DOHH2 (cell line): ENCODE measurements around the gene DZIP1L.

Experiments used
- H3F3A ChIP-seq: fragments of 200-600 bp; sonication (generic), shearing (Covaris generic); 2 replicates; pipeline ENCODE4 v1.6.0; 2016; ENCODE audit warnings: antibody characterized with exemption, mild to moderate bottlenecking; ENCODE audit not compliant: control insufficient read depth, insufficient read depth
- H3K27ac ChIP-seq: fragments of 200-600 bp; sonication (generic); 2 replicates; pipeline ENCODE4 v1.5.1; 2014; ENCODE audit warnings: low read depth, mild to moderate bottlenecking, low read length, moderate library complexity
- H3K27me3 ChIP-seq: fragments of 200-600 bp; sonication (generic); 2 replicates; pipeline ENCODE4 v1.6.1; 2014; ENCODE audit warnings: mild to moderate bottlenecking, low read length, mixed read lengths; ENCODE audit not compliant: control insufficient read depth
- H3K36me3 ChIP-seq: fragments of 200-600 bp; sonication (generic); 2 replicates; pipeline ENCODE4 v1.6.1; 2014; ENCODE audit warnings: mild to moderate bottlenecking, low read length, moderate library complexity, mixed read lengths; ENCODE audit not compliant: control insufficient read depth
- H3K4me1 ChIP-seq: fragments of 200-600 bp; sonication (generic); 2 replicates; pipeline ENCODE4 v1.6.1; 2014; ENCODE audit warnings: mild to moderate bottlenecking, low read length, mixed read lengths; ENCODE audit not compliant: control insufficient read depth
- H3K4me2 ChIP-seq: fragments of 200-600 bp; sonication (generic); 2 replicates; pipeline ENCODE4 v1.6.0; 2014; ENCODE audit warnings: mild to moderate bottlenecking, low read length, moderate library complexity
- H3K4me3 ChIP-seq: fragments of 200-600 bp; sonication (generic); 2 replicates; pipeline ENCODE4 v1.5.1; 2014; ENCODE audit warnings: mild to moderate bottlenecking, low read length, mixed read lengths
- H3K79me2 ChIP-seq: fragments of 200-600 bp; sonication (generic); 2 replicates; pipeline ENCODE4 v1.6.1; 2014; ENCODE audit warnings: mild to moderate bottlenecking, low read length, mixed read lengths; ENCODE audit not compliant: control insufficient read depth
- H3K9me2 ChIP-seq: fragments of 200-600 bp; sonication (generic); replicated peaks from 2 replicates; pipeline ENCODE4 v1.6.1; 2014; ENCODE audit warnings: mild to moderate bottlenecking, low read length, mixed read lengths; ENCODE audit not compliant: control insufficient read depth
- H3K9me3 ChIP-seq: fragments of 200-600 bp; sonication (generic); 2 replicates; pipeline ENCODE4 v1.6.1; 2014; ENCODE audit warnings: antibody characterized with exemption, low read length, mixed read lengths; ENCODE audit not compliant: control insufficient read depth, insufficient read depth
- H4K20me1 ChIP-seq: fragments of 200-600 bp; sonication (generic); 2 replicates; pipeline ENCODE4 v1.6.0; 2014; ENCODE audit warnings: low read depth, mild to moderate bottlenecking, antibody characterized with exemption, low read length, moderate library complexity; ENCODE audit not compliant: control insufficient read depth, insufficient read depth
- EZH2phosphoT487 ChIP-seq: fragments of 200-600 bp; sonication (generic); IDR thresholded peaks from 2 replicates; pipeline ENCODE4 v1.6.1; 2017; ENCODE audit warnings: borderline replicate concordance, mild to moderate bottlenecking, antibody characterized with exemption, low read length, moderate library complexity, mixed read lengths
- TF ChIP-seq, protein P1 (sequence below): fragments of 200-600 bp; sonication (generic); IDR thresholded peaks from one replicate; pipeline ENCODE4 v1.5.1; 2014; ENCODE audit warnings: antibody characterized with exemption, mild to moderate bottlenecking, low read depth, low read length; ENCODE audit not compliant: poor library complexity, severe bottlenecking

The DZIP1L gene

DNA sequence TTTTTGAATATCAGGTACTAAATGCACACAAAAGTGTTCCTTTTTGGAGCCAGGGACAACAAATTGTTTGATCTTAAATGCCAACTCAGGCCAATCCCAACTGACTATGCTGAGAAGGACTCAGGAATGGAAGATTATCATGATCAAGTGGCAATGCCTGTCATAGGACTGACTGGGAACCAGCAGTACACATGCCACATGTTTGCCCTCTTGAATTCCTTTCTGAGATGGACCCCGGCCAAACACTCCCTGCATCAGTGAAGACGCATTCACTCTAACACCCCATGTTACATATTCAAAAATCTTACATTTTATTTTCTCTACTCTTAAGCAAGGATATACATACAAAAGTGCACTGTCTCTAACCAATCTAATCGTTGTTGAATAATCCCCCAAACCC, 69.3 kb downstream of the DZIP1L start:
- Histone ChIP-seq H3K36me3 (no peaks in the 10 kb centered on the region), H4K20me1 (no peaks in the 10 kb centered on the region), H3K4me2 (no peak overlapping the region), H3F3A (no peaks in the 10 kb centered on the region), H3K9me2 (no peaks in the 10 kb centered on the region), H3K27me3 (no peaks in the 10 kb centered on the region), H3K79me2 (no peaks in the 10 kb centered on the region), H3K27ac (no peak overlapping the region), H3K4me3 (no peak overlapping the region), H3K9me3 (no peaks in the 10 kb centered on the region), H3K4me1 (no peaks in the 10 kb centered on the region)
- TF ChIP-seq EZH2phosphoT487: no peak
- TF ChIP-seq, protein P1, sequence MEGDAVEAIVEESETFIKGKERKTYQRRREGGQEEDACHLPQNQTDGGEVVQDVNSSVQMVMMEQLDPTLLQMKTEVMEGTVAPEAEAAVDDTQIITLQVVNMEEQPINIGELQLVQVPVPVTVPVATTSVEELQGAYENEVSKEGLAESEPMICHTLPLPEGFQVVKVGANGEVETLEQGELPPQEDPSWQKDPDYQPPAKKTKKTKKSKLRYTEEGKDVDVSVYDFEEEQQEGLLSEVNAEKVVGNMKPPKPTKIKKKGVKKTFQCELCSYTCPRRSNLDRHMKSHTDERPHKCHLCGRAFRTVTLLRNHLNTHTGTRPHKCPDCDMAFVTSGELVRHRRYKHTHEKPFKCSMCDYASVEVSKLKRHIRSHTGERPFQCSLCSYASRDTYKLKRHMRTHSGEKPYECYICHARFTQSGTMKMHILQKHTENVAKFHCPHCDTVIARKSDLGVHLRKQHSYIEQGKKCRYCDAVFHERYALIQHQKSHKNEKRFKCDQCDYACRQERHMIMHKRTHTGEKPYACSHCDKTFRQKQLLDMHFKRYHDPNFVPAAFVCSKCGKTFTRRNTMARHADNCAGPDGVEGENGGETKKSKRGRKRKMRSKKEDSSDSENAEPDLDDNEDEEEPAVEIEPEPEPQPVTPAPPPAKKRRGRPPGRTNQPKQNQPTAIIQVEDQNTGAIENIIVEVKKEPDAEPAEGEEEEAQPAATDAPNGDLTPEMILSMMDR: no peak

DNA sequence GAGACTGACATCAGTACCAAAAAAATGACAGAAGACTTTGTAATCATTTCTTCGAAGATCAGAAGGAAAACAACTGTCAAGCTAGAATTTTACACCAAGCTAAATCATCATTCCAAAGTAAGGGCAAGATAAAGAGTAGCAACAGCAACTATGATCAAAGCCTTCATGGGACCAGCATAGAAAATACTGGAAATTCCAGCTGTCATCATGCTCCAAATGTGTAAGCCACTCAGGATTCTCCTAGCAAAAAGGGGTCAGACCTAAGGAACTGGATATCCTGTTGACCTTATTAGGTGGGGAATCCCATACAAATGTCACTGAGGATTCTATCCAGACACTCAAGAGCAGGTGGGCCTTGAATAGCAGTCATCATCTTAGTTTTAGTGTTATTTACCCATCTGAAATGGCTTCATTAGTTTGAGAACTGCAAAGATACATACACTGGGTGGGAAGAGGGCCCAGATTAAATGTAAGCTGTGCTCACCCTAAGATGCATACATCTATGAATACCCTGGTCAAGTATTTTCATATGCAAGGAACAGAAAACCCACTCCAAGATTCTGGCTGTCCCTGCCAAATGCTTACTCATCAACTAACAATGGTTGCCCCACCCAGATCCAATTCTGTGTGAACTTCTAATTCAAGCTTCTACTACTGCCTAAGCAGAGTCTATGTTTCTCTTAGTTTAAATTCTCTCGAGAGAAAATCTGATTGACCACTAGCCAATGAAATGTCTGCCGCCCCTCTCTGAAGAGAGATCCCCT, 72.0 kb downstream of the DZIP1L start:
- no peaks in the 10 kb centered on the region for H3F3A ChIP-seq
- no peaks in the 10 kb centered on the region for H3K27me3 ChIP-seq
- no peaks in the 10 kb centered on the region for H3K9me3 ChIP-seq
- H3K9me2 ChIP-seq: no peaks in the 10 kb centered on the region
- no peaks in the 10 kb centered on the region for H3K4me1 ChIP-seq
- H4K20me1 ChIP-seq: no peaks in the 10 kb centered on the region
- H3K4me2 ChIP-seq: no peak overlapping the region
- H3K36me3 ChIP-seq: no peaks in the 10 kb centered on the region
- H3K79me2 ChIP-seq: no peaks in the 10 kb centered on the region
- no peak overlapping the region for H3K4me3 ChIP-seq
- TF ChIP-seq EZH2phosphoT487: no peak
- TF ChIP-seq, protein P1: no peak
- no peak overlapping the region for H3K27ac ChIP-seq

DNA sequence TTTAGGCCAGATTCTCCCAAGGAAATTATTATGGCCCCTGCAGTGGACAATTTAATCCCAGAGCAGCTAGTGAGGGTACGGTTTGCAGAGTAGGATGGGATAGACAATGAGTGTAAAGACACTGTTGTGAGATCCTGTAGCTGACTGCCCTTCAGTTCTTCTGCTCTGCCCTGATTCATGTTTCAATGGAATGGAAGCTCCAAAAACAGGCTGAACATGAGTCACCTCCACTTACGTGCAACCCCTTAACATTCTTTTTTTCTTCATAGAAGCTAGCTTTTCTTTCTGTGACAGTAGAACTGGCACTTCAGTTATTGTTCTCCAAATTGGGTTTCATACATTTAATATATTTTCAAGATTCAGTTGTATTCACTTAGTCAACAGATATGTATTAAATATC, 73.4 kb downstream of the DZIP1L start:
- no peaks in the 10 kb centered on the region for H3K9me2 ChIP-seq
- H3K4me1 ChIP-seq: no peaks in the 10 kb centered on the region
- H3K27me3 ChIP-seq: no peaks in the 10 kb centered on the region
- H3K4me3 ChIP-seq: no peak overlapping the region
- no peaks in the 10 kb centered on the region for H3K79me2 ChIP-seq
- TF ChIP-seq EZH2phosphoT487: no peak
- TF ChIP-seq, protein P1: no peak
- H3K36me3 ChIP-seq: no peaks in the 10 kb centered on the region
- H3F3A ChIP-seq: no peaks in the 10 kb centered on the region
- no peaks in the 10 kb centered on the region for H4K20me1 ChIP-seq
- no peak overlapping the region for H3K27ac ChIP-seq
- no peak overlapping the region for H3K4me2 ChIP-seq
- H3K9me3 ChIP-seq: no peaks in the 10 kb centered on the region
